Kidney epithelial cell (primary cell): ENCODE results near the gene FAM234A. TPM values are rescaled to one million over a fixed set of nuclear protein-coding genes. Genes with fewer than 3 reads are reported as not detected.

Experiments
- DNase-seq: peaks from one replicate; pipeline ENCODE4 v3.0.0-alpha.2; 2010; ENCODE audit warnings: low read depth
- H3K27me3 ChIP-seq: 2 replicates; pipeline ENCODE4 v1.6.0; 2011; ENCODE audit warnings: low read length; ENCODE audit not compliant: control insufficient read depth, insufficient read depth
- H3K36me3 ChIP-seq: 2 replicates; pipeline ENCODE4 v1.5.1; 2011; ENCODE audit warnings: low read length; ENCODE audit not compliant: control insufficient read depth, insufficient read depth
- H3K4me3 ChIP-seq: 2 replicates; pipeline ENCODE4 v1.5.1; 2011; ENCODE audit warnings: low read depth, mild to moderate bottlenecking, control low read depth, low read length
- total RNA-seq: library from RNA; depleted of rRNA; stranded (reverse); fragments of >200 nt; gene quantifications from 2 replicates; pipeline ENCODE4 v1.2.3, GENCODE V29; 2015
- TF ChIP-seq, protein P1 (sequence below): IDR thresholded peaks from 2 replicates; pipeline ENCODE4 v1.5.1; 2011; ENCODE audit warnings: mild to moderate bottlenecking, moderate library complexity, low read length, control low read depth, inconsistent platforms; ENCODE audit not compliant: insufficient read depth, poor library complexity, severe bottlenecking

The FAM234A gene
- total RNA-seq, 1 donor from 2014 or later = 97.5 TPM

DNA sequence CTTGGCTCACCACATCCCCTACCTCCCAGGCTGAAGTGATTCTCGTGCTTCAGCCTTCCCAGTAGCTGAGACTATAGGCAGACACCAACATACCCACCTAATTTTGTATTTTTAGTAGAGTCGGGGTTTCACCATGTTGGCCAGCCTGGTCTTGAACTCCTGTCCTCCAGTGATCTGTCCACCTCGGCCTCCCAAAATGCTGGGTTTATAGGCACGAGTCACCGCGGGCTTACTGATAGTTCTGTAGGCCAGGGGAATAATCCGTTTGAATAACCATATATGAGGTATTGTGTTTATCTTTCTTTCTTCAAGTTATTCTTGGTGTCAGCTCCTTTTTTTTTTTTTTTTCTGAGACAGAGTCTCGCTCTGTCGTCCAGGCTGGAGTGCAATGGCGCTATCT, 7.7 kb downstream of the FAM234A start:
- TF ChIP-seq, protein P1, sequence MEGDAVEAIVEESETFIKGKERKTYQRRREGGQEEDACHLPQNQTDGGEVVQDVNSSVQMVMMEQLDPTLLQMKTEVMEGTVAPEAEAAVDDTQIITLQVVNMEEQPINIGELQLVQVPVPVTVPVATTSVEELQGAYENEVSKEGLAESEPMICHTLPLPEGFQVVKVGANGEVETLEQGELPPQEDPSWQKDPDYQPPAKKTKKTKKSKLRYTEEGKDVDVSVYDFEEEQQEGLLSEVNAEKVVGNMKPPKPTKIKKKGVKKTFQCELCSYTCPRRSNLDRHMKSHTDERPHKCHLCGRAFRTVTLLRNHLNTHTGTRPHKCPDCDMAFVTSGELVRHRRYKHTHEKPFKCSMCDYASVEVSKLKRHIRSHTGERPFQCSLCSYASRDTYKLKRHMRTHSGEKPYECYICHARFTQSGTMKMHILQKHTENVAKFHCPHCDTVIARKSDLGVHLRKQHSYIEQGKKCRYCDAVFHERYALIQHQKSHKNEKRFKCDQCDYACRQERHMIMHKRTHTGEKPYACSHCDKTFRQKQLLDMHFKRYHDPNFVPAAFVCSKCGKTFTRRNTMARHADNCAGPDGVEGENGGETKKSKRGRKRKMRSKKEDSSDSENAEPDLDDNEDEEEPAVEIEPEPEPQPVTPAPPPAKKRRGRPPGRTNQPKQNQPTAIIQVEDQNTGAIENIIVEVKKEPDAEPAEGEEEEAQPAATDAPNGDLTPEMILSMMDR = no peak
- H3K36me3 ChIP-seq = no peaks in the 10 kb centered on the region
- no peak for DNase-seq

DNA sequence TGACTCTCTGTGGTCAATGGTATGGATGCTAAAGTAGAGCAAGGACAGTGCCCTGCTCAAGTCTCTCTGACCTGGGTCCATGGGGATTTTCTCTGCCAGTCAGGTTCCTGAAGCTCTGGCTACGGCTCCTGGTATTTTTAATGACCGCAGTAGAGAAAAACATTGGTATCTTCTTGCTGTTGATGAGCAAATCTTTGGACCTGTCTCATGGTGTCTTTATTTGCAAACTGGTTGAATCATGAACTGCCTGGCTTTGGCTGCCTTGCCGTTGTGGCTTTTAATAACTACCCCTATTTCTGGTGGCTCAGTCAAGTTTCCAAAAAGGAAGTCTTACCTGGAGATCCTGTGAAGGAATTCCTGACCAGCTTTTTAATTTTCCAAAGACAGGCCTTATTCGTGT, 8.7 kb downstream of the FAM234A start:
- TF ChIP-seq, protein P1 = no peak
- no peak overlapping the region for H3K4me3 ChIP-seq
- DNase-seq = no peak

More for the DNA sequence above, 7.7 kb downstream of the FAM234A start:
- Histone ChIP-seq H3K27me3 (no peaks in the 10 kb centered on the region), H3K4me3 (no peak overlapping the region)

DNA sequence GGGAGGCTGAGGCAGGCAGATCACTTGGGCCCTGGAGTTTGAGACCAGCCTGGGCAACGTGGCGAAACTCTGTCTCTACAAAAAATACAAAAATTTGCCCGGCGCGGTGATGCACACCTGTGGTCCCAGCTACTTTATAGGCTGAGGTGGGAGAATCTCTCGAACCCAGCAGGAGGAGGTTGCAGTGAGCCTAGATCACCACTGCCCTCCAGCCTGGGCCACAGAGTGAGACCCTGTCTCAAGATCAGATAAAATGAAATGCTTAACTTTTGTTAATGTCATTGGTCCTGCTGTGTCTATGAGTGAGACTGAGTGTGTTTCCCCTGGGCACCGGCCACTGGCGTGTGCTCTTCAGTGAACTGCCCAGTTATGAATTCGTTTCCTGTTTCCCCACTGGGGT, 10.5 kb downstream of the FAM234A start:
- Histone ChIP-seq H3K36me3 (no peaks in the 10 kb centered on the region), H3K4me3 (no peak overlapping the region), H3K27me3 (no peaks in the 10 kb centered on the region)
- DNase-seq = no peak
- TF ChIP-seq, protein P1 = no peak

More for the DNA sequence above, 8.7 kb downstream of the FAM234A start:
- no peaks in the 10 kb centered on the region for H3K27me3 ChIP-seq
- no peaks in the 10 kb centered on the region for H3K36me3 ChIP-seq

DNA sequence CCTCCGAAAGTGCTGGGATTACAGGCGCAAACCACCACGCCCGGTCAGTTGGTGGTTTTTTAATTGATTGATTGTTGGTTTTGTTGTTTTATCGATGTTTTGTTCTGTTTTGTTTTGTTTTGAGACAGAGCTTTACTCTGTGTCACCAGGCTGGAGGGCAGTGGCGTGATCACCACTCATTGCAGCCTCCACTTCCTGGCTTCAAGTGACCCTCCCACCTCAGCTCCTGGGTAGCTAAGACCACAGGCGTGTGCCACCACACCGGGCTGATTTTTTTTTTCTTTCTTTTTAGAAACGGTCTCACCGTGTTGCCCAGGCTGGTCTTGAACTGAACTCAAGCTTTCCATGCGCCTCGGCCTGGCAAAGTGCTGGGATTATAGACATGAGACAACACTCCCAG, 12.4 kb downstream of the FAM234A start:
- TF ChIP-seq, protein P1 = no peak
- Histone ChIP-seq H3K36me3 (no peaks in the 10 kb centered on the region), H3K27me3 (no peaks in the 10 kb centered on the region), H3K4me3 (no peak overlapping the region)
- DNase-seq = no peak

DNA sequence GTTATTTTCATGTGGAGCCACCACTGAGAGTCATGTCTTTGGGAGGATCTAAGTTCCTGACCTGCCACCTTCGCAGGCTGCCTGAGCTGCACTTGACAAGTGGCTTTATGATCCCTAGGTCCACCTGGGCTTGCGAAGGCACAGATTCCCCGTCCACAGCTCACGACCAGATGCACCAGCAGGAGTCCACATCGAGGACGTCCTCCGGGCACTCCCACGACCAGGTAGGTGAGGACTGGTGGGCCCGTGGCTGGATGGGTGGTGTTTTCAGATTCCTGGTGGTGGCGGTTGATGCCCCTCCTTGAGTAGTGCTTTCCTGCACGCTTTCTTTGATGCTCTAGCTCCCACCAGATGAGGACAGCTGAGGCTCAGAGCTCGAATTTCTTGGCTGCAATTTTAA, 14.8 kb downstream of the FAM234A start:
- H3K27me3 ChIP-seq = no peaks in the 10 kb centered on the region
- DNase-seq = no peak
- H3K4me3 ChIP-seq = no peak overlapping the region
- H3K36me3 ChIP-seq = peaks cover 4% of the 10 kb centered on the region
- TF ChIP-seq, protein P1 = no peak

DNA sequence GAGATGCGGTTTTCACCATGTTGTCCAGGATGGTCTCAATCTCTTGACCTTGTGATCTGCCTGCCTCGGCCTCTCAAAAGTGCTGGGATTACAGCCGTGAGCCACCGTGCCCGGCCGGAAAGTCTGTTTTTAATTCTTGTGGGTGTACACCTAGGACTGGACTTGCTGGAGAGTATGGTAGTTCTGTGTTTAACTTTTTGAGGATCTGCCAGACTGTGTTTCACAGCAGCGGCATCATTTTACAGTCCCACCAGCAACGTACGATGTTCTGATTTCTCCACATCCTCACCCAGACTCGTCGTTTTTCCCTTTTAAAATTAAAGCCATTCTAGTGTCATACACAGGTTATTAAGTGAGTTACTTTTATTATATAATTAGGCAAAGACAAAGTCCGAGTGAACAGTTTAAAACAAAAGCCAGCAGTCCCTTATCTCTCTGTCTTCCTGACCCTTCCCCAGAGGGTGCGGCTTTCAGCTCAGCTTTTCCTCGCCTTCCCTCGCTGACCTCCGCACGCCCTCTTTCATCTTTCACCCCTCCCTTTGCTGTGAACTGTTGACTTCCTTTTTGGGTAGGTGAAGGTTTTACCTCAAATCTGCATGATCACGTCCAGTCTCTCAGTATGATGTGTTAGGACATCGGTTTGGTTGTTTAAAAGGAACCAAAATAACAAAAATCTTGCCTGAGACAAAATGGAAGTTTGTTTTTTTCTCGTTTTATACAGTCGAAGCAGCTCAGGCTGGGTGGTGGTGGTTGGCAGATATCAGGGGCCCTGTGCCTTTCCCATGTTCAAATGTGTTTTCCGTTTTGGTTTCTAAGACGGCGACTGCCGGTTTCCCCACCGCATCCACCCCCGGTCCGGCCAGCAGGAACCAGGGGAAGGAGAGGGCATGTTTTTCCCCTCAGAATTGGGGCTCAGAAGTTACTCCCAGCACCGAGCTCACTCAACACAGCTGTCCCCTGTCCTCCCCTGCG, 18.0 kb downstream of the FAM234A start:
- TF ChIP-seq, protein P1 = no peak

More for the DNA sequence above, 18.0 kb downstream of the FAM234A start:
- H3K27me3 ChIP-seq = no peaks in the 10 kb centered on the region
- no peak overlapping the region for H3K4me3 ChIP-seq
- peaks cover 4% of the 10 kb centered on the region for H3K36me3 ChIP-seq
- DNase-seq = no peak
